GM19455 (cell line): ENCODE data around the gene METAP1.
A peak's percentile ranks its signal among the peaks of the same experiment; 100 is the strongest.
"Not testable (repeated sequence)": the region's sequence is repeated elsewhere in the genome, so short reads cannot be mapped to it uniquely, and the experiment has no call there.

Experiments
- ATAC-seq: cut with Tn5 transposase; IDR thresholded peaks from one replicate; pipeline ENCODE4 v1.9.1; 2021; ENCODE audit not compliant: unreplicated experiment

Gene METAP1

GRCh38 chr4:99054428-99054994, 59.0 kb downstream of the METAP1 start:
- ATAC-seq = no peak

- ATAC-seq = no peak
Observed at GRCh38 chr4:99058228-99058627, 62.7 kb downstream of the METAP1 start.

GRCh38 chr4:99059550-99059949, 64.0 kb downstream of the METAP1 start:
- no peak for ATAC-seq

GRCh38 chr4:99061048-99061700, 65.7 kb downstream of the METAP1 start:
- ATAC-seq = no peak

- no peak for ATAC-seq
Observed at GRCh38 chr4:99062120-99062519, 66.6 kb downstream of the METAP1 start.

GRCh38 chr4:99065521-99065920, 70.0 kb downstream of the METAP1 start:
- ATAC-seq = not testable (repeated sequence)

- ATAC-seq = no peak
Observed at GRCh38 chr4:99067617-99068016, 72.1 kb downstream of the METAP1 start.

- no peak for ATAC-seq
Observed at GRCh38 chr4:99071159-99071558, 75.6 kb downstream of the METAP1 start.

- ATAC-seq = no peak
Observed at GRCh38 chr4:99074816-99075215, 79.3 kb downstream of the METAP1 start.

- ATAC-seq = no peak
Observed at GRCh38 chr4:99076292-99076976, 80.9 kb downstream of the METAP1 start.

GRCh38 chr4:99077177-99077576, 81.7 kb downstream of the METAP1 start:
- ATAC-seq = no peak

- no peak for ATAC-seq
Observed at GRCh38 chr4:99078336-99078735, 82.8 kb downstream of the METAP1 start.

- ATAC-seq = no peak
Observed at GRCh38 chr4:99078931-99079624, 83.6 kb downstream of the METAP1 start.

GRCh38 chr4:99079625-99080295, 84.2 kb downstream of the METAP1 start:
- ATAC-seq = no peak

GRCh38 chr4:99080869-99081268, 85.3 kb downstream of the METAP1 start:
- ATAC-seq = not testable (repeated sequence)

- no peak for ATAC-seq
Observed at GRCh38 chr4:99082192-99082591, 86.7 kb downstream of the METAP1 start.

GRCh38 chr4:99084595-99084994, 89.1 kb downstream of the METAP1 start:
- no peak for ATAC-seq

- ATAC-seq = peak; percentile 28
Observed at GRCh38 chr4:99088023-99088449, 92.5 kb downstream of the METAP1 start.

- ATAC-seq = peak; percentile 95
Observed at GRCh38 chr4:99088481-99089365, 93.2 kb downstream of the METAP1 start, which contains the start of gene ADH5. TSS of gene ADH5 (minus strand) at chr4:99088788. CDS start at chr4:99088700, 88 bp downstream.
